Activated CD8-positive, alpha-beta memory T cell treated with anti-CD3 and anti-CD28 coated beads for 4 hours (primary cell): ENCODE data around the gene MCIDAS.

ENCODE experiments used
- DNase-seq, 2 donors: peaks; one replicate each; pipeline ENCODE4 v3.0.0-alpha.2; 2020; ENCODE audit warnings: low read depth in 2 of 2

MCIDAS gene

DNA sequence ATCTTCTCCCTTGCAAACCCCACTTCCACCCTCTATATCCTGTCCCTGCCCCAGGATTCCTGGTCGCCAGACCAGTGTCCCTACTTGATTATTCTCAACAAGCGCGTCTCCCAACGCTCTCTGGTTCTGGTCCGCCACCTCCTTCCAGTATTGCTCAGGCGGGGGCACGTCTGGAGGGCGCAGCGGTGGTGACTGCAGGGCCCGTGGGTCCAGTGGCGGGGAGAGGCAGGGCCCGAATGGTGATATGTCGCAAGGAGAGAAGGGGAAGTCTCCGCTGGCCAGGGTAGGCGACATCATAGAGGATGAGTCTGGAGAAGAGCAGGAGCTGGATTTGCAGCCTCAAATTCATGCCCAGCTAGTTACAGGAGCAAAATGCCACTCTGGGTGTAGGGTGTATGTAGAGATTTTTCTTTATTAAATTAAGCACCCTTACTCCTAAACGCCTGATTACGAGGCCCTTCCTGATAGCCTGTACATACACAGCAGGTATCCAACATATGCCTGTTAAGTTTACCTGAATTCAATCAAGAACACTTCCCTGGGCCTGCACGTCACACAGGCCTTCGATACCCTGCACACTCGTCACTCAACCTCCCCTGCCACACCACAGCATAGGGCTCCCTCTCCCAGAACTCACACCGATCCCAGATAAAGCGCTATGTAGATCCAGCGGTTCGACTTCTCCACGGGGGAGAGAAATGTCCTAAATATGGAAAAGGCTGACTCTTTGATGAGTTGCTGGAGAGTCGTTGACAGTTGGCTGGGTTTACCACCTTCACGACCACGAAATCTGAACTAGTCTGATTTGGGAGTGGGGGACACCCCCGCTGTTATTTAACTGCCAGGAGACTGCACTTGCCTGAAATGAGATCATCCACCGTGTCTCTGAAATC, 4.8 kb downstream of the MCIDAS start:
- DNase-seq = no peak

DNA sequence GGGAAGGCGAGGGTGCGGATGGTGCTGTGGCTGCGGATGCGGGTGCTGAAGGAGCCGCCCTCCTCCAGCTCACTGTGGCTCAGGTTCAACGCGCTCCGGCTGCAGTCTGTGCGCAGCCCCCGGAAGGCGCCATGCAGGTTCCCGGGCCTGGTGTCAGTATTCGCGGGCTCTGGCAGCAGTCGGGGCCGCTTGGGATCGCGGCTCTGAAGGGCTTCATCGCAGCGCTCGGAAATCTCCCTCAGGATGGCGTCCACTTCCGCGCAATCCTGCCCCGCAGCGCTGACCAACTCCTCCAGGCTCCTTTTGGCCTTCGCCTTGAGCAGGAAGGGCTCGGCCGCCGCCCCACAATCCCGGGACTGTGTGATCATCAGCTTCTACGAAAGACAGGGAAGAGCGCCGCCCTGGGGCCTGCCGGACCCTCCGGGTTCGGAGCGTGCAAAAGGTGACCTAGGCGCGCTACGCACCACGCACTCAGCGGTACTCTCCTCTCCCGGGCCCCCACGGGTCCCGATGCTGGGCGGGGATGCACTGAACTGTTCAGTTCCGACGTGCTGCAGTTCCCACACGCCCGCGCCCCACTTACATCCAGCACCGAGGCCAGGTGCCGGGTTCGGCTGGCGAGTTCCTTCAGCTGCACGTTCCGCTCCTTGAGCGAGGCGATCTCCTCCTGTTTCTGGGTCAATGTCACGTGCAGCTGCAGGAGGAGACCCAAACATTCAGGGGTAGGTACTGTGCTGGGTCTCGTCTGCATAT, 6.5 kb downstream of the MCIDAS start:
- no peak for DNase-seq

GRCh38 chr5:55219770-55220169, 7.3 kb downstream of the MCIDAS start:
- DNase-seq = no peak

- DNase-seq = no peak
Measured at GRCh38 chr5:55218967-55219366, 8.1 kb downstream of the MCIDAS start.

- no peak for DNase-seq
Measured at GRCh38 chr5:55211184-55211874, 15.8 kb downstream of the MCIDAS start.

GRCh38 chr5:55205001-55205400, 22.1 kb downstream of the MCIDAS start:
- no peak for DNase-seq

DNA sequence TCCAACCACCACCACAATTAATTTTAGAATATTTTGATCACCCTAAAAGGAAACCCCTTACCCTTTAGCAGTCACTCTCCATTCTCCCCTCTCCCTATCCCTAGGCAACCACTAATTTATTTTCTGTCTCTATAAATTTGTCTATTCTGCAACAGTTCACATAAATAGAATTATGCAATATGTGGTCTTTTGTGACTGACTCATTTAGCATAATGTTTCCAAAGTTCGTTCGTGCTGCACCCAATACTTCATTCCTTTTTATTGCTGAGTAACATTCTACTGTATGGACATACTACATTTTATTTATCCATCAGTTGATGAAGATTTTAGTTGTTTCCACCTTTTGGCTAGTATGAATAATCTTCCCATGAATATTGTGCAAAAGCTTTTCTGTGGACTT, 36.0 kb downstream of the MCIDAS start:
- DNase-seq = no peak

GRCh38 chr5:55188656-55189540, 38.2 kb downstream of the MCIDAS start:
- DNase-seq = no peak

GRCh38 chr5:55187370-55187769, 39.7 kb downstream of the MCIDAS start:
- no peak for DNase-seq

DNA sequence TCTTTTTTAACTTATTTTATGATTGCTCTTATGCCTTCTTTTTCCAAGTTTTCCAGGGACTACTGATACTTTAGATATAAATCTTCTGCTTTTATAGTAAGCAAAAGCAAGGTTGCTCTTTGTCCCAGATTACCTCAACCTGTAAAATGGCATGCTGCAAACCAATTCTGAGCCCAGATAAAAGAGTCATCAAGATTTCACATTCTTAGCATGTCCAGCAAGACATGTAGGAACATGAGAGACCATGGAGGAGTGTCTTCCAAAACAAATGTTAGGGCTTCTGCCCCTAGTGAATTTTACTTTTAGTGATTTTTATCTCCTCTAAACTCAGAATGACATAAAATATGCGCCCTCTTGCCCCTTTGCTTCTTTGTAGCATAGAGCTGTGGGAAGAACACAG, 47.1 kb downstream of the MCIDAS start:
- DNase-seq = no peak

- DNase-seq = no peak
Measured at GRCh38 chr5:55177078-55177477, 50.0 kb downstream of the MCIDAS start.

- no peak for DNase-seq
Measured at GRCh38 chr5:55176176-55176818, 50.8 kb downstream of the MCIDAS start.

DNA sequence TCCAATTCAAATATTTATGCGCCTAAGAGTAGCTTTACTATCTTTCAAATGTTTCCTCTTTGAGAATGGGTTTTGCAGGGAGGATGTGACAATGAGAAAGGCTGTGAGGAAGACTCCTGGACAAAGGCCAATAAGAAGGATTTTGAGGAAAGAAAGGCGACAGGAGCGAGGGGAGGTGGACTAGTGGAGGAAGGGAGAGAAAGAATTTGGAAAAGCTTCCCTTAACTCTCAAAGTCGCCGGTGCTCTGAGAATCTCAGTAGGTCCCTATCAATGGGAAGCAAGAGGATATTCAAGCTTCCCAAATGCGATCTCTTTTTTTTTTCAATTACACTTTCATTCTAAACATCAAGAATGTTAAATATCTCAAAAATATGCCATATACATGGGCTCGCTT, 51.3 kb downstream of the MCIDAS start:
- no peak for DNase-seq

- DNase-seq = no peak
Measured at GRCh38 chr5:55173687-55174230, 53.4 kb downstream of the MCIDAS start.

DNA sequence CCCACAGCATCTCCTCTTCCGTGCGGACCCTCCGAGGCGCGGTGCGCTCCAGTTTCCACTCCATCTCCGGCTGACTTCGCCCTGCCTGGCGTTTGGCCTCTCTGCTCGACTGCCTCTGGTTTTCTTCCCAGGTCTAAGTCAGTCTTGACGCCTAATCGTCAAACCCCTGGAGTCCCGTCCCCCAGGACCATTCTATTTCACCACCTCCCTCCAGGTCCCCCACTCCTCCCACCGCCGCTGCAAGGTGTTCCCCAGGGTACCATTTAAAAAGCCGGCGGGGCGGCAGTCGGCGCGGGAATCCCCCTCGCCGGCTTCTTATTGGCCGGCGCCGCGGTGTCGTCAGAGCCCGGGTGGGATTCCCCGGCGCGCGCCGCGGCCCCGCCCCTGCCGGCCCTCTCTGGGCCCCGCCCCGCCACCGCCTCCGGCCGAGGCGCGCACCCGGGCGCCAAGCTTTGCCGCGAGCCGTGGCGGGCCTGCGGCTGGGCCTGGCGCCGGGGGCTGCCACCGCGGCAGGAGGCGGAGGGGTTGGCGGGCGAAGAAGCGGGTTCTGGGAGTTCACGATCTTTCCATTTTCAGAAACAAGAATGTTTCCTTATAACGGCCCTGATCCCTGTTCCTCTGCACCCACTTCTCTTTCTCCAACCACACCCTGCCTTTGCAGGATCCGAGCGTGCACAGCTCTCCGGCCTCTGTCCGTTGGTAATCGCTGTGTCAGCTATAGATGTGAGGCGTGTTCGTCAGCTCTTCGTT, 54.0 kb downstream of the MCIDAS start, which contains the start of gene CDC20B:
CDC20B (minus strand) TSS at position 241 of the 750 bp plus-strand sequence; CDS start at position 64, 177 bp downstream.
- DNase-seq = peak; percentile 47 to 59

GRCh38 chr5:55172051-55172899, 54.8 kb downstream of the MCIDAS start:
- peak; percentile 30 to 47 for DNase-seq

DNA sequence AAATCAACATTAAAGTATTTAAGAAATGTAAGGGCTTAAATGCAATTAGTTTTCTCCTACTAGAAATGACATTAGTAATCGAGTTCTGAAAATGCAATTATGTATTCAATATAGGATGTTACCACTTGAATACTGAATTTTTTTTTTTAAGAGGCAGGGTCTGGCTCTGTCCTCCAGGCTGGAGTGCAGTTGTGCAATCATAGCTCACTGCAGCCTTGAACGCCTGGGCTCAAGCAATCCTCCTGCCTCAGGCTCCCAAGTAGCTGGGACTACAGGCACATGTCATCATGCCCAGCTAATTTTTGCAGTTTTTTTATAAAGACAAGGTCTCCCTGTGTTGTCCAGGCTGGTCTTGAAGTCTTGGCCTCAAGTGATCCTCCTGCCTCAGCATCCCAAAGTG, 55.6 kb downstream of the MCIDAS start:
- no peak for DNase-seq
